SU-DHL-6 (cell line): ENCODE data around the gene DNAAF1.

Experiments used
- H2AFZ ChIP-seq: fragments of 200-600 bp; sonication (generic); 2 replicates; pipeline ENCODE4 v1.6.1; 2014; ENCODE audit warnings: low read depth, mild to moderate bottlenecking, moderate library complexity, mixed read lengths, antibody characterized with exemption, low read length; ENCODE audit not compliant: severe bottlenecking
- H3F3A ChIP-seq: fragments of 200-600 bp; shearing (Covaris generic); 2 replicates; pipeline ENCODE4 v1.6.0; 2016; ENCODE audit warnings: antibody characterized with exemption, mild to moderate bottlenecking; ENCODE audit not compliant: insufficient read depth
- H3K27ac ChIP-seq: fragments of 200-600 bp; sonication (generic); 2 replicates; pipeline ENCODE4 v1.5.1; 2016; ENCODE audit warnings: low read depth, mild to moderate bottlenecking, low read length, moderate library complexity, mixed read lengths
- H3K27me3 ChIP-seq: fragments of 200-600 bp; sonication (generic), shearing (Covaris generic); 2 replicates; pipeline ENCODE4 v1.6.0; 2014; ENCODE audit warnings: mild to moderate bottlenecking, low read length
- H3K36me3 ChIP-seq: fragments of 200-600 bp; sonication (generic); 2 replicates; pipeline ENCODE4 v1.6.1; 2014; ENCODE audit warnings: mild to moderate bottlenecking, low read length, mixed read lengths
- H3K4me2 ChIP-seq: fragments of 300-600, 200-600 bp; shearing (Covaris generic), sonication (generic); 2 replicates; pipeline ENCODE4 v1.6.0; 2014; ENCODE audit warnings: low read length, low read depth, mild to moderate bottlenecking; ENCODE audit not compliant: poor library complexity, severe bottlenecking
- H3K4me3 ChIP-seq: fragments of 200-600 bp; sonication (generic); 2 replicates; pipeline ENCODE4 v1.5.1; 2014; ENCODE audit warnings: antibody characterized with exemption, low read length, mild to moderate bottlenecking, mixed read lengths; ENCODE audit not compliant: insufficient read depth, poor library complexity, severe bottlenecking
- H3K79me2 ChIP-seq: fragments of 200-600 bp; sonication (generic); 2 replicates; pipeline ENCODE4 v1.6.1; 2014; ENCODE audit warnings: mild to moderate bottlenecking, low read length, moderate library complexity; ENCODE audit not compliant: insufficient read depth
- H3K9ac ChIP-seq: fragments of 200-600 bp; sonication (generic); 2 replicates; pipeline ENCODE4 v1.7.0; 2014; ENCODE audit warnings: mild to moderate bottlenecking, low read length
- H3K9me2 ChIP-seq: fragments of 200-600 bp; sonication (generic); replicated peaks from 2 replicates; pipeline ENCODE4 v1.6.1; 2014; ENCODE audit warnings: low read length; ENCODE audit not compliant: insufficient read depth
- H3K9me3 ChIP-seq: fragments of 200-600 bp; sonication (generic); 2 replicates; pipeline ENCODE4 v1.6.1; 2014; ENCODE audit warnings: low read length, mixed read lengths; ENCODE audit not compliant: insufficient read depth
- H4K20me1 ChIP-seq: fragments of 200-600 bp; sonication (generic); 2 replicates; pipeline ENCODE4 v1.6.1; 2014; ENCODE audit warnings: low read depth, mild to moderate bottlenecking, antibody characterized with exemption, low read length, moderate library complexity, mixed read lengths
- EZH2phosphoT487 ChIP-seq: fragments of 200-600 bp; sonication (generic), shearing (Covaris generic); conservative IDR thresholded peaks from 2 replicates; pipeline ENCODE4 v1.6.1; 2018; ENCODE audit warnings: mild to moderate bottlenecking, antibody characterized with exemption, low read length, moderate library complexity, mixed read lengths
- TF ChIP-seq, protein P1 (sequence below): fragments of 200-600 bp; sonication (generic); IDR thresholded peaks from one replicate; pipeline ENCODE4 v1.5.1; 2017; ENCODE audit warnings: antibody characterized with exemption, mild to moderate bottlenecking, low read length, moderate library complexity; ENCODE audit not compliant: insufficient read depth, poor library complexity, severe bottlenecking

The DNAAF1 gene

DNA sequence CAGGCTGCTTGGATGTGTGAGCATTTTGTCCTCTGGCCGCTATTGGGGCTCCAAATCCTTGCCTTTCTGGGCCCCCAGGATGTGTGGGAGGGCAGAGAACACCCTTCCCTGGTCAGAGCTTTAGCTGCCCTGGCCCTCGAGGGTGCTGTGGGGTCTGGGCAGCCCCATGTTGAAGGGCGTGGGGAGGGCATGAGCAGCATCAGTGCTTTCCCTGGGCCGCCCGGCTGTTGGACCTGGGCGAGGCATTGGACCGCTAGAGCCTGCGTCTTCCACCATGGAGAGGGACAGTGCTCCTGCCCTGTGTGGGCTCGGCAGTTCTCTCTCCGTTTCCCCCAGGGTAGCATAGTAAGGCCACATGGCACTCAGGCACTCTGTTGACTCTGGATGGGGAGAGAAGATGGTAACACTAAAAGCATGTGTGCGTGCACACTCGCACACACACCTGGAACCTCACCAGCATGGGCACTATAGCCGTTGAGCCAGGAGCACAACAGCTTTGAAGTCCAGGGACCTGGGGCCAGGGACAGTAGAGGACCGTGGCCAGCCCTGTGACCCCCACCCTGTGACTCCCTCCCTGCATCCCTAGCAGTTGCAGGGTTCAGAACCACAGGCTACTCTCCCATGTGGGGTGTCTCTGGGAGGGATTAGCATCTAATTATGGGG, 52.5 kb downstream of the DNAAF1 start:
- no peak for TF ChIP-seq EZH2phosphoT487
- TF ChIP-seq, protein P1, sequence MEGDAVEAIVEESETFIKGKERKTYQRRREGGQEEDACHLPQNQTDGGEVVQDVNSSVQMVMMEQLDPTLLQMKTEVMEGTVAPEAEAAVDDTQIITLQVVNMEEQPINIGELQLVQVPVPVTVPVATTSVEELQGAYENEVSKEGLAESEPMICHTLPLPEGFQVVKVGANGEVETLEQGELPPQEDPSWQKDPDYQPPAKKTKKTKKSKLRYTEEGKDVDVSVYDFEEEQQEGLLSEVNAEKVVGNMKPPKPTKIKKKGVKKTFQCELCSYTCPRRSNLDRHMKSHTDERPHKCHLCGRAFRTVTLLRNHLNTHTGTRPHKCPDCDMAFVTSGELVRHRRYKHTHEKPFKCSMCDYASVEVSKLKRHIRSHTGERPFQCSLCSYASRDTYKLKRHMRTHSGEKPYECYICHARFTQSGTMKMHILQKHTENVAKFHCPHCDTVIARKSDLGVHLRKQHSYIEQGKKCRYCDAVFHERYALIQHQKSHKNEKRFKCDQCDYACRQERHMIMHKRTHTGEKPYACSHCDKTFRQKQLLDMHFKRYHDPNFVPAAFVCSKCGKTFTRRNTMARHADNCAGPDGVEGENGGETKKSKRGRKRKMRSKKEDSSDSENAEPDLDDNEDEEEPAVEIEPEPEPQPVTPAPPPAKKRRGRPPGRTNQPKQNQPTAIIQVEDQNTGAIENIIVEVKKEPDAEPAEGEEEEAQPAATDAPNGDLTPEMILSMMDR: no peak

DNA sequence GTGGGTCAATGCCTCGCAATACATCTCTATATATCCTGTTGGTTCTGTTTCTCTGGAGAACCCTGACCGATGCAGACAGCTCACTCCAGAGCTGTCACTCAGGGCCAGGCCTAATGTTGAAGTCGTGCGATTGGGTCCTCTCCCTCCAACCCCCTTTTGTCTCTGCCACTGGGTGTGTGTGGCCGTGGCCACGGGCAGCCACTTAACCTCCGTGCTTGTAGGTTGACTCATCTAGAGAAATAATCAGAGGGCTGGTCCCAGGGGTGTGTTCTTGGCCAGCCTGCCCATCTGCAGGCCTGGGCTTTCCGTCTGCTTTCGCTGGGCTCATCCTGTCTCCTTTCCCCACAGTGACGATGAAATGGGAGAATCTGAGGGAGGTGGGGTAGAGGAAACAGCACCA, 53.3 kb downstream of the DNAAF1 start:
- no peaks in the 10 kb centered on the region for H3F3A ChIP-seq
- H3K79me2 ChIP-seq: no peaks in the 10 kb centered on the region
- no peak overlapping the region for H3K4me2 ChIP-seq
- no peak for TF ChIP-seq EZH2phosphoT487
- TF ChIP-seq, protein P1: no peak
- H3K9me2 ChIP-seq: no peaks in the 10 kb centered on the region
- no peaks in the 10 kb centered on the region for H3K27me3 ChIP-seq
- H3K36me3 ChIP-seq: no peaks in the 10 kb centered on the region
- H4K20me1 ChIP-seq: no peaks in the 10 kb centered on the region
- H3K9ac ChIP-seq: no peak overlapping the region
- H2AFZ ChIP-seq: no peak overlapping the region
- H3K27ac ChIP-seq: no peak overlapping the region
- no peak overlapping the region for H3K4me3 ChIP-seq
- no peaks in the 10 kb centered on the region for H3K9me3 ChIP-seq

More for the DNA sequence above, 52.5 kb downstream of the DNAAF1 start:
- H3K9me2 ChIP-seq: no peaks in the 10 kb centered on the region
- H3K4me3 ChIP-seq: no peak overlapping the region
- H3F3A ChIP-seq: no peaks in the 10 kb centered on the region
- H3K9me3 ChIP-seq: no peaks in the 10 kb centered on the region
- no peaks in the 10 kb centered on the region for H3K36me3 ChIP-seq
- no peaks in the 10 kb centered on the region for H3K79me2 ChIP-seq
- H3K4me2 ChIP-seq: no peak overlapping the region
- H2AFZ ChIP-seq: no peak overlapping the region
- no peak overlapping the region for H3K9ac ChIP-seq
- H4K20me1 ChIP-seq: no peaks in the 10 kb centered on the region
- H3K27ac ChIP-seq: no peak overlapping the region
- no peaks in the 10 kb centered on the region for H3K27me3 ChIP-seq

DNA sequence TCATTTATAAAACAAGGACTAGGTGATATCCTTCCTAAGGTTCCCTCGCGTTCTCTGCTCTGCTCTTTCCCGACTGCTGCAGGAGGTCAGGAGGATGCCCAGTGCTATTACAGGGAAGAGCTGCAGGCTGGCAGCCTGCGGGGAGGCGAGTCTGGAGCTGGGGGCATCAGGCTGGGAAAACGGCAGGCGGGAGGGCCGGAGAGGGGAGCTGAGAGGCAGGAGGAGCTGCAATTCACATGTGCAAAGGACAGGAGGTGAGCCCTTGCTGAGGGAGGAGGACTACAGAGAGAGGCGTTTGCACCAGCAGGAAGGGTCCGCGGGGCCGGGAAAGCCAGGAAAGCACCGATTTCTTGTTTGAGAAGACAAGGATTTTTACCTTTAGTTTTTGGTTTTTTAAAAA, 54.0 kb downstream of the DNAAF1 start:
- Histone ChIP-seq H3F3A (no peaks in the 10 kb centered on the region), H3K4me2 (no peak overlapping the region), H3K4me3 (no peak overlapping the region), H2AFZ (no peak overlapping the region), H3K9me3 (no peaks in the 10 kb centered on the region), H3K9ac (no peak overlapping the region), H3K27ac (no peak overlapping the region), H3K27me3 (no peaks in the 10 kb centered on the region), H3K79me2 (no peaks in the 10 kb centered on the region), H4K20me1 (no peaks in the 10 kb centered on the region), H3K36me3 (no peaks in the 10 kb centered on the region), H3K9me2 (no peaks in the 10 kb centered on the region)
- TF ChIP-seq EZH2phosphoT487: no peak
- TF ChIP-seq, protein P1: no peak
